ENCODE data around the gene PROSER1.

GRCh38 chr13:39012608-39013007 lies 25.3 kb downstream of the PROSER1 start:
- no peak; the same call in 1 of the 2 replicates for TF ChIP-seq CTCF (IDR thresholded peaks at IDR 0.05; ENCODE audit: low read length)
- TF ChIP-seq EZH2phosphoT487 (IDR thresholded peaks at IDR 0.05; ENCODE audit: low read length) = no peak

All from MM.1S (cell line).